Spleen (tissue), 11 donors: ENCODE results near the gene TMEM183A. TPM values are rescaled to one million over a fixed set of nuclear protein-coding genes. Genes with fewer than 3 reads are reported as not detected.
"Not testable (repeated sequence)": the region's sequence is repeated elsewhere in the genome, so short reads cannot be mapped to it uniquely, and the experiment has no call there.

Source experiments
- DNase-seq: peaks from one replicate; pipeline ENCODE4 v3.0.0-alpha.2; 2020
- H3K27ac ChIP-seq, 8 donors: fragments of 200-600 bp; sonication (generic) in 7 of 8; 1 replicate in 4 of 8; 2 replicates in 4 of 8; pipeline versions ENCODE4 v1.5.0 to v1.8.0; 2016 to 2021; ENCODE audit warnings: inconsistent platforms in 4 of 8, mild to moderate bottlenecking in 4 of 8, moderate library complexity in 1 of 8
- H3K27me3 ChIP-seq, 7 donors: fragments of 200-600 bp; sonication (generic) in 6 of 7; replicated peaks in 1 of 7; 1 replicate in 4 of 7; 2 replicates in 3 of 7; pipeline versions ENCODE4 v1.5.0 to v1.8.0; 2016 to 2021; ENCODE audit warnings: inconsistent platforms in 3 of 7, mild to moderate bottlenecking in 1 of 7
- H3K36me3 ChIP-seq, 6 donors: fragments of 200-600 bp; sonication (generic) in 5 of 6; 1 replicate in 4 of 6; 2 replicates in 2 of 6; pipeline versions ENCODE4 v1.5.0 to v1.8.0; 2016 to 2021; ENCODE audit warnings: inconsistent platforms in 2 of 6
- H3K4me1 ChIP-seq, 6 donors: fragments of 200-600 bp; sonication (generic) in 5 of 6; 1 replicate in 3 of 6; 2 replicates in 3 of 6; pipeline versions ENCODE4 v1.5.0 to v1.8.0; 2016 to 2021; ENCODE audit warnings: inconsistent platforms in 3 of 6
- H3K4me3 ChIP-seq, 8 donors: fragments of 200-600 bp; sonication (generic) in 7 of 8; 1 replicate in 4 of 8; 2 replicates in 4 of 8; pipeline versions ENCODE4 v1.5.0 to v1.8.0; 2016 to 2021; ENCODE audit warnings: inconsistent platforms in 4 of 8, mild to moderate bottlenecking in 4 of 8, moderate library complexity in 2 of 8
- H3K9me3 ChIP-seq, 8 donors: fragments of 200-600 bp; sonication (generic) in 7 of 8; 1 replicate in 4 of 8; 2 replicates in 4 of 8; pipeline versions ENCODE4 v1.5.0 to v1.8.0; 2016 to 2021; ENCODE audit warnings: inconsistent platforms in 4 of 8
- CTCF ChIP-seq, 11 experiments: fragments of 200-600 bp in 7 of 11; fragments of 450-650 bp in 4 of 11; sonication (generic) in 4 of 11; IDR thresholded peaks in 8 of 11; conservative IDR thresholded peaks in 3 of 11; 1 replicate in 7 of 11; 2 replicates in 4 of 11; pipeline versions ENCODE4 v1.4.0 to v1.8.0; 2016 to 2021; ENCODE audit warnings: antibody characterized with exemption in 11 of 11, inconsistent platforms in 4 of 11, mild to moderate bottlenecking in 1 of 11
- POLR2A ChIP-seq, 3 donors: fragments of 450-650 bp; IDR thresholded peaks; one replicate each; pipeline ENCODE4 v1.5.1; 2017; ENCODE audit warnings: antibody characterized with exemption in 3 of 3, mild to moderate bottlenecking in 1 of 3
- POLR2AphosphoS5 ChIP-seq, 3 donors: sonication (generic); formaldehyde crosslinking; IDR thresholded peaks; one replicate each; pipeline ENCODE4 v1.5.1; 2017; ENCODE audit warnings: antibody characterized with exemption in 3 of 3
- WGBS, 5 donors: extraction: QIAGEN DNeasy Blood & Tissue Kit in 3 of 5; methylation state at CpG; one replicate each; pipeline versions ENCODE4 v1.1.5 to v1.1.7; 2013 to 2018; 5-methylcytosine and 5-hydroxymethylcytosine counted together
- intact Hi-C: fragments of 100-400 bp; cut with DNase I; formaldehyde crosslinking; loops from one replicate; pipeline ENCODE4 v1.15.0; 2023; ENCODE audit warnings: low total_unique reads
- polyA plus RNA-seq, 3 donors: library from polyadenylated mRNA; stranded (reverse); fragments of 200-250 nt; gene quantifications; one replicate each; pipeline ENCODE4 v1.2.1, GENCODE V29; 2013
- total RNA-seq, 7 donors: library from RNA; depleted of rRNA in 3 of 7; stranded (reverse); fragments of >200 nt in 3 of 7; fragmentation: NEBNext Ultra II Directional in 4 of 7; extraction: Animal tissue kit (Norgen Biotek cat#: 25700) in 4 of 7; gene quantifications; one replicate each; pipeline versions ENCODE4 v1.1.0 to v1.2.1, GENCODE V29; 2016 to 2021
- donor health status: healthy with polysubstance abuse.
- donor health status: DM: no; HTN: no; CAD: no; lungs with moderate emphysema.
- donor health status: DM: no; HTN: no; CAD: no.
- donor health status: Bipolar disorder and iron deficiency.
- donor health status: healthy.
- donor health status: DM: no; HTN: no; CAD: no.
- donor health status: DM: yes; HTN: yes; CAD: no.

TMEM183A gene
- total and polyA plus RNA-seq, 10 donors = 30.3 to 61.9 (median 52.4) TPM

GRCh38 chr1:203009185-203009584 is 2.0 kb downstream of the TMEM183A start:
- no peaks in the 10 kb centered on the region for H3K27me3 ChIP-seq
- no peak overlapping the region for H3K27ac ChIP-seq
- no peak for DNase-seq
- WGBS, 5 donors = 88 to 95% (median 94%) methylated on average over 3 of the region's 3 CpGs
- peaks cover 14 to 62% (median 41%) of the 10 kb centered on the region in 6 donors for H3K4me1 ChIP-seq
- no peaks in the 10 kb centered on the region for H3K9me3 ChIP-seq
- H3K36me3 ChIP-seq = peaks cover 0 to 55% (median 48%) of the 10 kb centered on the region in 6 donors
- TF ChIP-seq POLR2A (IDR thresholded peaks at IDR 0.05) (no peak), CTCF (IDR thresholded peaks at IDR 0.05 in 8 of 11, conservative IDR thresholded peaks at IDR 0.05 in 3 of 11) (no peak), POLR2AphosphoS5 (IDR thresholded peaks at IDR 0.05) (no peak)
- intact Hi-C loops = loop anchor here (10.0 kb wide), 1 partner anchor 204 kb away; the partner anchor contains the start of gene KDM5B
- H3K4me3 ChIP-seq = peak overlapping the region in 1 of 8 donors; percentile 75

- Histone ChIP-seq H3K9me3 (no peaks in the 10 kb centered on the region), H3K4me1 (peaks cover 14 to 66% (median 33%) of the 10 kb centered on the region in 6 donors), H3K27ac (no peak overlapping the region), H3K36me3 (peaks cover 0 to 79% (median 72%) of the 10 kb centered on the region in 6 donors), H3K27me3 (no peaks in the 10 kb centered on the region), H3K4me3 (no peak overlapping the region)
- no peak for TF ChIP-seq CTCF (IDR thresholded peaks at IDR 0.05 in 8 of 11, conservative IDR thresholded peaks at IDR 0.05 in 3 of 11)
- no peak for TF ChIP-seq POLR2A (IDR thresholded peaks at IDR 0.05)
- TF ChIP-seq POLR2AphosphoS5 (IDR thresholded peaks at IDR 0.05) = no peak
- intact Hi-C loops = no loop called here
- 98% methylated on average over 5 of the region's 5 CpGs for WGBS, 5 donors
- no peak for DNase-seq
Observed at GRCh38 chr1:203011582-203011981, 4.4 kb downstream of the TMEM183A start.

GRCh38 chr1:203017061-203017460 is 9.9 kb downstream of the TMEM183A start:
- Histone ChIP-seq H3K27ac (no peak overlapping the region), H3K36me3 (peaks cover 5 to 100% (median 96%) of the 10 kb centered on the region in 6 donors), H3K4me3 (no peak overlapping the region), H3K9me3 (no peaks in the 10 kb centered on the region), H3K27me3 (no peaks in the 10 kb centered on the region), H3K4me1 (peaks cover 0 to 26% (median 0%) of the 10 kb centered on the region in 6 donors)
- TF ChIP-seq POLR2AphosphoS5 (IDR thresholded peaks at IDR 0.05) (no peak), CTCF (IDR thresholded peaks at IDR 0.05 in 8 of 11, conservative IDR thresholded peaks at IDR 0.05 in 3 of 11) (no peak), POLR2A (IDR thresholded peaks at IDR 0.05) (no peak)
- intact Hi-C loops = no loop called here
- WGBS, 5 donors = 96 to 99% (median 99%) methylated on average over 4 of the region's 4 CpGs
- no peak for DNase-seq

GRCh38 chr1:203017692-203018091 is 10.5 kb downstream of the TMEM183A start:
- 83 to 92% (median 90%) methylated on average over 6 of the region's 6 CpGs for WGBS, 5 donors
- H3K4me3 ChIP-seq = no peak overlapping the region

GRCh38 chr1:203022855-203023254 is 15.7 kb downstream of the TMEM183A start:
- Histone ChIP-seq H3K27me3 (peaks cover 0 to 16% (median 6%) of the 10 kb centered on the region in 7 donors), H3K4me1 (peaks cover 0 to 23% (median 14%) of the 10 kb centered on the region in 6 donors), H3K36me3 (peaks cover 5 to 69% (median 59%) of the 10 kb centered on the region in 6 donors)
- H3K4me3 ChIP-seq, H3K9me3 ChIP-seq, H3K27ac ChIP-seq, DNase-seq, intact Hi-C loops: not testable (repeated sequence)
- 94 to 99% (median 96%) methylated on average over 4 to 5 of the region's 10 CpGs for WGBS, 5 donors

More at GRCh38 chr1:203017692-203018091, 10.5 kb downstream of the TMEM183A start:
- DNase-seq = no peak
- H3K27ac ChIP-seq = no peak overlapping the region
- TF ChIP-seq POLR2AphosphoS5 (IDR thresholded peaks at IDR 0.05) (no peak), POLR2A (IDR thresholded peaks at IDR 0.05) (no peak), CTCF (IDR thresholded peaks at IDR 0.05 in 8 of 11, conservative IDR thresholded peaks at IDR 0.05 in 3 of 11) (no peak)
- H3K27me3 ChIP-seq = no peaks in the 10 kb centered on the region
- peaks cover 0 to 21% (median 0%) of the 10 kb centered on the region in 6 donors for H3K4me1 ChIP-seq
- no peaks in the 10 kb centered on the region for H3K9me3 ChIP-seq
- intact Hi-C loops = no loop called here
- H3K36me3 ChIP-seq = peaks cover 5 to 100% (median 97%) of the 10 kb centered on the region in 6 donors
